Stimulated activated CD8-positive, alpha-beta memory T cell treated with anti-CD3 and anti-CD28 coated beads, Interleukin-4, amount 100 ng/mL, for 4 hours (primary cell): ENCODE measurements around the gene PTX4.
"Not testable (repeated sequence)": the region's sequence is repeated elsewhere in the genome, so short reads cannot be mapped to it uniquely, and the experiment has no call there.

ENCODE experiments used
- DNase-seq, 2 donors: peaks; one replicate each; pipeline ENCODE4 v3.0.0-alpha.2; 2020; ENCODE audit warnings: low read depth in 2 of 2, low spot score in 1 of 2

PTX4 gene

DNA sequence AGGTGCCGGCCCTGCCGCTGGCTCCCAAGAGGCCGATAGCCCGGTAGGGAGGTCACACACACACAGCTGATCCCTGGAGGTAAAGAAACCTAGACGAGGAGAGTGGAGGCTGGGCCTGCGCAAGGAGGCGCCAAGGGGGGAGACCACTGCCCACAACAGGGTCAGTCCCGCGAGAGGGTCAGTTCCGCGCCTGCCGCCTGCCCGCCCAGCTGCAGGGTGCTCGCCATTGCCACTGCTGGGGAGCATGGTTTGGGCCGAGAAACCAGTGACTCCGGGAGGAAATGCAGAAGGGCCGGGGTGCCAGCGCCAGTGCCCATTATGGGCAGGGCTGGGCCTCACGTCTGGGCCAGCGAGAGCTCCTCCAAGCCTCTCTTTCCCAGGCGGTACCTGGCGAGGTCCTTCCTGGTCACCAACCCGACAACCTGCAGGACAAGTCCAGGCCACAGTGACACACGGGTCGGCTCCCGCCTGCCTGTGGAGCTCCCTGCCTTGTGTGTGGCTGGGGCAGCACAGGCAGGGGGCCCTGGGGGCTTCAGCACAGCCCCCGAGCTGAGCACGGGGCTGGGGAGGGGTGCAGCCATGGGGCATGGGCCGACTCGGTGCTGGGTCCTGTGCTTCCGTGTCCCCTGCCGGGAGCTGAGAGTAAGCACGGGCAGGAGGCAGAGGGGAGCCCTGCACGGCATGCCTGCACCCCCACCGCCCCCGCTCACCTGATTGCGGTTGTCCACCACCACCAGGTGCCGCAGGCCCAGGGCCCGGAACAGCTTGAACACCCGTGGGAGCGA, 42.3 kb downstream of the PTX4 start:
- no peak for DNase-seq

- DNase-seq = no peak
Observed at GRCh38 chr16:1445518-1446203, 43.1 kb downstream of the PTX4 start.

DNA sequence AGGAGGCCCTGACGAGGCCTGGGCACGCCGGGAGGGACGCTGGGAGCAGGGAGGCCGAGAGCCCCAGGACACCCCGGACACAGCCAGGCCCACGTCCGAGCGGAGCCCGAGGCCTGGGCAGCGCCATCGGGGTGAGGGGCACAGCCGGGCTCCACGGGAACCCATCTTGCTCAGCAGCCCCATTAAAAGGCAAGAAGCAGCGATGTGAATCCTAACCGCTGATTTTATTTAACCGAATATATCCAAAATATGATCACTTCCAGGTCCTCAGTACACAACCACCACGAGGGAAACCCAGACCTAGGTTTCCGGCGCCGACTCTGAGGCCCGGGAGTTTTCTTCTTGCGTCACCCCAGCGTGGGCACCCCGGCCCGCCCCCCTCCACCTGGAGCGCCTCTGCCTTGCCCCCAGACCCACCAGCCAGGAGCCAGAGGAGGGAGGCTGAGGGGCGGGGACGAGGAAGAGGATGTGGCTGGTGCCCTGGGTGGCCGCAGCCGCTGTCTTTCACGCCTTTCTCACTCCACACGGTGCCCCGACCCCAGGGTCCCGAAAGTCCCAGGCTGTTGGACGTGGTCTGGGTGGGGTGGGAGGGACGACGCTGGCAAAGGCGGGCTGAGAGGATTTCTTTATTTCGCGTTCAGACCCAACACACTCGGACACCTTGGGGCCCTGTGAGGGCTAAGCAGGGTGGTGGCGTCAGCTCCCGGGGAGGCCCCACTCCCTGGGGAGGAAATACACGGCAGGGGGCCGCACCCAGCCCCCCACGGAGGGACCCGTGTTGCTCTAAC, 43.8 kb downstream of the PTX4 start:
- no peak for DNase-seq

- DNase-seq = no peak
Observed at GRCh38 chr16:1443980-1444729, 44.6 kb downstream of the PTX4 start, which contains the start of gene CCDC154. Gene CCDC154 (minus strand): TSS chr16:1444556. CDS start chr16:1444322, 234 bp downstream.

DNA sequence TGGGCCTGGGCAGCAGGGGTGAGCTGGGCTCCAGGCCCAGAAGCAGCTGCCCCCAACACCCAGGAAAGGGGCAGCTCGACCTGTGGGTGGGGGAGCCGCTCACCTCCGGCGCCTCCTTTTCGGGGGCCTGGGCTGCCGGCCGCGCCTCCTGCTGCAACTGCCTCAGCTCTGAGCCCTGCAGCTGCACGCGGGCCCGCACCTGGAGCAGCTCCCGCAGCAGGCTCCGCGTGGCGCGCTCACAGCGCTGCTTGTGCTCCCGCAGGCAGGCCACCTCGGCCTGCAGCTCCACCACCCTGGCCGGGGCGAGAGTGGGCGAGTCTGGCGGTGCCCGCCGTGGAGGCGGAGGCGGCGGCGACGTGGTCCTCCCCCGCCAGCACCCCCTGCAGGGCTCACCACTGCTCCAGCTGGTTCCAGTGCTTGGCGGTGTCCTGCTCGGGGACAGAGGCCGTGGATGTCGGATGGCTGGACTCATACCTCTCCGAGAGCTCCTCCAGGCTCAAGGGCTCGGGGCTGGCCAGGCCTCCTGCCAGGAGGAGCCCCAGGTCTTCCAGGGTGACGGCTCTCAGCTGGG, 45.3 kb downstream of the PTX4 start:
- DNase-seq = no peak

GRCh38 chr16:1442697-1443096, 46.0 kb downstream of the PTX4 start:
- no peak for DNase-seq

DNA sequence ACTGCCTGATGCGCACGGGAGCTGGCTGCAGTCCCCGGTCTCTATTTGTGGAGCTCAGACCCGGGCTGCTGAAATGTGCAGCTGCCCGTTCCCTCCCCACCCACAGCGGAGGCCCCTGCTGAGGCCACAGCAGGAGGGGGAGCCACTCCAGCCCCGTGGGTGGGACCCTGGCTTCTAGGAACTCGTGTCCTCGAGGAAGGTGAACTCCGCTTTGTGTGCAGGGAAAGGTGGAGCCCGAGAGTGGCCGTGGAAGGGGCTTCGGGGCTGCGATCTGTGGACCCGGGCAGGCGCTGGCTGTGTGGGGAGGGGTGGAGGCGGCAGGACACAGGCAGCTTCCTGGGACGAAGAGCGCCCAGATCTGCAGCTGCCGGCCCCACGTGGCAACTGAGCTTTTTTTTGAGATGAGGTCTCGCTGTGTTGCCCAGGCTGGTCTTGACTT, 47.3 kb downstream of the PTX4 start:
- no peak for DNase-seq

DNA sequence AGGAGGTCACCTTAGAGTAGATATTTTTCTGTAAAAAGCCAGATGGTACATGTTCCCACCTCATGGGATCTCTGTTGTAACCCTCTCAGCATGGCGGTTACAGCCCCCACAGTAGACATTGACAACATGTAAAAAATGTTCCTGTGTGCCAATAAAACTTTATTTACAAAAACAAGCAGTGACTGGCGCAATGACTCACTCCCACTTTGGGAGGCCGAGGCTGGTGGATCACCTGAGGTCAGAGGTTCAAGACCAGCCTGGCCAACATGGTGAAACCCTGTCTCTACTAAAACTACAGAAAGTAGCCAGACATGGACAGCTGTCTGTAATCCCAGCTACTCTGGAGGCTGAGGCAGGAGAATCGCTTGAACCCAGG, 49.1 kb downstream of the PTX4 start:
- DNase-seq = not testable (repeated sequence)

- DNase-seq = no peak
Observed at GRCh38 chr16:1439058-1439698, 49.6 kb downstream of the PTX4 start.

GRCh38 chr16:1438229-1439057, 50.3 kb downstream of the PTX4 start:
- no peak for DNase-seq

DNA sequence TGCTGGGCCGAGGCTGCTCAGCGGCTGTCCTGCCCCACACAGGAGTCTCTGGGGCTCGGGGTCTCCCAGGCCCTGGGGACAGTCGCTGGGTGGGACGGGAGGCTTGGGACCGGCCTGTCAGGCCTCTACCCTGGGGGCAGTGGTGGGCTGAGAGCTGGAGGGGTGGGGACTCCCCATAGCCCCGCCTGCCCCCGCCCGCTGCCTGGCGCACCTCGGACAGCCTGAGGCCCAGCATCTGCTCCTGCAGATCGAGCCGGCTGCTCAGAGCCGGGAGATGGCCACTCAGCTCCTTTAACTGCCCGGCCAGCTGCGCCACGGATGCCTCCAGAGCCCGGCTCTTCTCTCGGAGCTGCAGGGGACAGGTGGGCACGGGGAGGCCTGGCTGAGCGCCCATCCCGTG, 51.1 kb downstream of the PTX4 start:
- no peak for DNase-seq

GRCh38 chr16:1436731-1437355, 51.9 kb downstream of the PTX4 start:
- no peak for DNase-seq

- DNase-seq = no peak
Observed at GRCh38 chr16:1435921-1436697, 52.6 kb downstream of the PTX4 start.
